ENCODE measurements around the gene PCDHB13. TPM values are rescaled to one million over a fixed set of nuclear protein-coding genes. Genes with fewer than 3 reads are reported as not detected.

Gene PCDHB13
- total RNA-seq, 2 donors from 2014 or later: 1.8 to 3.3 TPM

DNA sequence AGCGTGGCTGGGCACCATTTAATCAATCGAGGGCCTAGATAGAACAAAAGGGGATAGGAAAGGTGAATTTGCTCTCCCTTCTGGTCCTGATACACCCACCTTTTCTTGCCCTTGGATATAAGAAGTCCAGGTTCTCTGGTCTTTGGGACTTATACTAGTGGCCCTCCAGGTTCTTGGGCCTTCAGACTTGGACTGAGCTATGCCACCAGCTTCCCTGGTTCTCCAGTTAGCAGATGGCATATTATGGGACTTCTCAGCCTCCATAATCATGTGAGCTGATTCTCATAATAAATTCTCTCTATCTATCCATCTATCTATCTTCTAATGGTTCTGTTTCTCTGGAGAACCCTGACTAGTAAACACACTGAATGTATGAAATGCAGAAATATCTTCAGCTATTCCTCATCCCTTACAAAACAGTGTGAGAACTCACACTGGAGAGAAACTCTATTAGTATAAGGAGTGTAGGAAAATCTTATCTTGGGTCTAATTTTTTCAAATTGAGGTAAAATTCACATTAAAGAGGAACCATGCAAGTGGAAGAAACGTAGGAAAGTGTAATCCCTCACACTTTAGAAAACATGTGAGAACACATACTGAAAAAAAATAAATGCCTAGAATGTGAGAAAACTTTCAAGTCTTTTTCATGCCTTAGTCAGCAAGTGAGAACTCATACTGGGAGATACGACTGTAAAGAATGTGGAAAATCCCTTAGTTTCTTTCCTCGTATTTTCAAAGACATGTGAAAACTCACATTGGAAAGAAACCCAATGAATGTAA lies 46.9 kb downstream of the PCDHB13 start:
- Histone ChIP-seq H3K27ac (ENCODE audit: low read depth, low read length) (no peak overlapping the region), H3K9me3 (ENCODE audit: control insufficient read depth, low read length) (peaks cover 90% of the 10 kb centered on the region), H3K36me3 (ENCODE audit: control insufficient read depth, insufficient read depth, low read length) (no peaks in the 10 kb centered on the region), H3K27me3 (ENCODE audit: control insufficient read depth, insufficient read depth, low read length, poor library complexity, severe bottlenecking) (no peaks in the 10 kb centered on the region), H3K4me3 (ENCODE audit: low read length) (peak overlapping the region; percentile 65), H3K4me1 (ENCODE audit: control insufficient read depth, insufficient read depth, low read length) (no peaks in the 10 kb centered on the region), H3K9ac (ENCODE audit: extremely low read depth, low read length, poor library complexity, severe bottlenecking) (no peak overlapping the region)
- Mint-ChIP-seq H3K4me1 (no peaks in the 10 kb centered on the region), H3K36me3 (ENCODE audit: low read depth) (peaks cover 22% of the 10 kb centered on the region), H3K27ac (no peak overlapping the region), H3K9me3 (peaks cover 96% of the 10 kb centered on the region), H3K4me3 (no peak overlapping the region), H3K27me3 (ENCODE audit: insufficient read depth) (no peaks in the 10 kb centered on the region)
- DNase-seq: no peak
- WGBS, 2 experiments (ENCODE audit: insufficient coverage in 1 of 2, insufficient read length in 1 of 2): 52 to 61% methylated on average over 3 to 5 of the region's 5 CpGs
- TF ChIP-seq, protein P1, sequence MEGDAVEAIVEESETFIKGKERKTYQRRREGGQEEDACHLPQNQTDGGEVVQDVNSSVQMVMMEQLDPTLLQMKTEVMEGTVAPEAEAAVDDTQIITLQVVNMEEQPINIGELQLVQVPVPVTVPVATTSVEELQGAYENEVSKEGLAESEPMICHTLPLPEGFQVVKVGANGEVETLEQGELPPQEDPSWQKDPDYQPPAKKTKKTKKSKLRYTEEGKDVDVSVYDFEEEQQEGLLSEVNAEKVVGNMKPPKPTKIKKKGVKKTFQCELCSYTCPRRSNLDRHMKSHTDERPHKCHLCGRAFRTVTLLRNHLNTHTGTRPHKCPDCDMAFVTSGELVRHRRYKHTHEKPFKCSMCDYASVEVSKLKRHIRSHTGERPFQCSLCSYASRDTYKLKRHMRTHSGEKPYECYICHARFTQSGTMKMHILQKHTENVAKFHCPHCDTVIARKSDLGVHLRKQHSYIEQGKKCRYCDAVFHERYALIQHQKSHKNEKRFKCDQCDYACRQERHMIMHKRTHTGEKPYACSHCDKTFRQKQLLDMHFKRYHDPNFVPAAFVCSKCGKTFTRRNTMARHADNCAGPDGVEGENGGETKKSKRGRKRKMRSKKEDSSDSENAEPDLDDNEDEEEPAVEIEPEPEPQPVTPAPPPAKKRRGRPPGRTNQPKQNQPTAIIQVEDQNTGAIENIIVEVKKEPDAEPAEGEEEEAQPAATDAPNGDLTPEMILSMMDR (conservative IDR thresholded peaks at IDR 0.05): no peak

DNA sequence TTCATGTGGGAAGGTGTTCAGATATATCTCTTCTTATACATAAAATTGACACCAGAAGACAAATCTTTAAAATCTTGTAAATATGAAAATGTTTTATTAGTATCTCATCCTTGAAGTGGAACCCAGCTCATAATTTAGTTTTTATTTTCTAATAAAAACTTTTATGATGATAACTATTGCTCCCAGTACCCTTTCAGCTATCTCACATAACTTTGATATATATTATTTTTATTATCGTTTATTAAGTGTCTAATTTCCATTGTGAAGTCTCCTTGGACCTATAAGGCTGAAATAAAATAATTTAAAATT lies 47.5 kb downstream of the PCDHB13 start:
- Histone ChIP-seq H3K9me3 (ENCODE audit: control insufficient read depth, low read length) (peaks cover 90% of the 10 kb centered on the region), H3K4me3 (ENCODE audit: low read length) (peak overlapping the region; percentile 65), H3K36me3 (ENCODE audit: control insufficient read depth, insufficient read depth, low read length) (no peaks in the 10 kb centered on the region), H3K27ac (ENCODE audit: low read depth, low read length) (no peak overlapping the region), H3K9ac (ENCODE audit: extremely low read depth, low read length, poor library complexity, severe bottlenecking) (no peak overlapping the region), H3K4me1 (ENCODE audit: control insufficient read depth, insufficient read depth, low read length) (no peaks in the 10 kb centered on the region), H3K27me3 (ENCODE audit: control insufficient read depth, insufficient read depth, low read length, poor library complexity, severe bottlenecking) (no peaks in the 10 kb centered on the region)
- DNase-seq: no peak
- TF ChIP-seq, protein P1 (conservative IDR thresholded peaks at IDR 0.05): no peak
- no peak overlapping the region for H3K27ac Mint-ChIP-seq
- H3K36me3 Mint-ChIP-seq (ENCODE audit: low read depth): peaks cover 25% of the 10 kb centered on the region
- WGBS, 2 experiments (ENCODE audit: insufficient coverage in 1 of 2, insufficient read length in 1 of 2): no CpG with 5 or more reads among the region's 1 CpG
- no peaks in the 10 kb centered on the region for H3K4me1 Mint-ChIP-seq
- H3K9me3 Mint-ChIP-seq: peaks cover 96% of the 10 kb centered on the region
- H3K27me3 Mint-ChIP-seq (ENCODE audit: insufficient read depth): no peaks in the 10 kb centered on the region
- no peak overlapping the region for H3K4me3 Mint-ChIP-seq

Other genes with a start within 250 kb of the PCDHB13 start
- gene PCDHAC2, start 247.4 kb upstream of the PCDHB13 start, total RNA-seq: 1 to 10 TPM in 1 of 2 donors, under 1 TPM in 1; 0.49 to 2.4 TPM
- under 1 TPM in 1 of 2 donors, not detected in 1; 0.04 TPM for gene PCDHB1, start 162.5 kb upstream of the PCDHB13 start, total RNA-seq
- 10 to 100 TPM; 28.4 to 32.1 TPM for gene PCDHB2, start 119.3 kb upstream of the PCDHB13 start, total RNA-seq
- gene PCDHB3, start 113.4 kb upstream of the PCDHB13 start, total RNA-seq: 10 to 100 TPM in 1 of 2 donors, 1 to 10 TPM in 1; 4.3 to 17.7 TPM
- 1 to 10 TPM; 1.7 to 3.3 TPM for gene PCDHB4, start 92.1 kb upstream of the PCDHB13 start, total RNA-seq
- 10 to 100 TPM in 1 of 2 donors, 1 to 10 TPM in 1; 2.4 to 43.5 TPM for gene PCDHB5, start 78.7 kb upstream of the PCDHB13 start, total RNA-seq
- gene PCDHB6, start 63.9 kb upstream of the PCDHB13 start, total RNA-seq: 1 to 10 TPM in 1 of 2 donors, under 1 TPM in 1; 0.66 to 2.0 TPM
- gene PCDHB7, start 41.3 kb upstream of the PCDHB13 start, total RNA-seq: under 1 TPM; 0.42 to 0.75 TPM
- gene PCDHB8, start 36.1 kb upstream of the PCDHB13 start, total RNA-seq: 1 to 10 TPM in 1 of 2 donors, under 1 TPM in 1; 0.71 to 3.6 TPM
- 10 to 100 TPM in 1 of 2 donors, 1 to 10 TPM in 1; 9.7 to 14.8 TPM for gene PCDHB16, start 31.5 kb upstream of the PCDHB13 start, total RNA-seq
- gene PCDHB9, start 26.8 kb upstream of the PCDHB13 start, total RNA-seq: 1 to 10 TPM; 3.2 to 5.1 TPM
- gene PCDHB10, start 21.6 kb upstream of the PCDHB13 start, total RNA-seq: 1 to 10 TPM; 2.9 to 3.5 TPM
- gene PCDHB11, start 14.3 kb upstream of the PCDHB13 start, total RNA-seq: 1 to 10 TPM; 2.6 to 4.7 TPM
- 1 to 10 TPM; 1.6 to 5.0 TPM for gene PCDHB12, start 5.2 kb upstream of the PCDHB13 start, total RNA-seq
- gene PCDHB14, start 9.4 kb downstream of the PCDHB13 start, total RNA-seq: 1 to 10 TPM; 2.6 to 2.8 TPM
- gene PCDHB15, start 31.5 kb downstream of the PCDHB13 start, total RNA-seq: 1 to 10 TPM; 3.7 to 9.8 TPM
- gene SLC25A2, start 90.1 kb downstream of the PCDHB13 start, total RNA-seq: under 1 TPM; 0.55 to 0.68 TPM
- gene TAF7, start 106.9 kb downstream of the PCDHB13 start, total RNA-seq: 10 to 100 TPM; 85.4 to 99.0 TPM
- gene PCDHGA1, start 116.6 kb downstream of the PCDHB13 start, total RNA-seq: 1 to 10 TPM in 1 of 2 donors, under 1 TPM in 1; 0.38 to 2.2 TPM
- gene PCDHGA2, start 124.8 kb downstream of the PCDHB13 start, total RNA-seq: 1 to 10 TPM in 1 of 2 donors, under 1 TPM in 1; 0.09 to 2.0 TPM
- gene PCDHGA3, start 129.9 kb downstream of the PCDHB13 start, total RNA-seq: 1 to 10 TPM in 1 of 2 donors, not detected in 1; 4.3 TPM
- gene PCDHGB1, start 136.2 kb downstream of the PCDHB13 start, total RNA-seq: 1 to 10 TPM; 1.4 to 6.6 TPM
- 1 to 10 TPM in 1 of 2 donors, under 1 TPM in 1; 0.86 to 5.0 TPM for gene PCDHGA4, start 141.1 kb downstream of the PCDHB13 start, total RNA-seq
- gene PCDHGB2, start 146.1 kb downstream of the PCDHB13 start, total RNA-seq: 1 to 10 TPM; 1.6 to 5.2 TPM
- 1 to 10 TPM in 1 of 2 donors, under 1 TPM in 1; 0.51 to 3.0 TPM for gene PCDHGA5, start 150.2 kb downstream of the PCDHB13 start, total RNA-seq
- 1 to 10 TPM in 1 of 2 donors, under 1 TPM in 1; 0.40 to 4.6 TPM for gene PCDHGB3, start 156.3 kb downstream of the PCDHB13 start, total RNA-seq
- 1 to 10 TPM in 1 of 2 donors, under 1 TPM in 1; 0.55 to 3.8 TPM for gene PCDHGA6, start 160.0 kb downstream of the PCDHB13 start, total RNA-seq
- gene PCDHGA7, start 168.8 kb downstream of the PCDHB13 start, total RNA-seq: 1 to 10 TPM in 1 of 2 donors, under 1 TPM in 1; 0.40 to 1.9 TPM
- gene PCDHGB4, start 173.8 kb downstream of the PCDHB13 start, total RNA-seq: 10 to 100 TPM; 10.7 to 13.9 TPM
- 1 to 10 TPM; 1.1 to 3.0 TPM for gene PCDHGA8, start 178.7 kb downstream of the PCDHB13 start, total RNA-seq
- 10 to 100 TPM in 1 of 2 donors, 1 to 10 TPM in 1; 1.3 to 17.3 TPM for gene PCDHGB5, start 184.0 kb downstream of the PCDHB13 start, total RNA-seq
- gene PCDHGA9, start 188.9 kb downstream of the PCDHB13 start, total RNA-seq: 1 to 10 TPM in 1 of 2 donors, under 1 TPM in 1; 0.89 to 7.3 TPM
- gene PCDHGB6, start 194.1 kb downstream of the PCDHB13 start, total RNA-seq: 10 to 100 TPM in 1 of 2 donors, 1 to 10 TPM in 1; 8.3 to 10.8 TPM
- 10 to 100 TPM in 1 of 2 donors, 1 to 10 TPM in 1; 3.2 to 20.7 TPM for gene PCDHGA10, start 199.1 kb downstream of the PCDHB13 start, total RNA-seq
- 10 to 100 TPM; 15.3 to 19.3 TPM for gene PCDHGB7, start 203.8 kb downstream of the PCDHB13 start, total RNA-seq
- gene PCDHGA11, start 207.1 kb downstream of the PCDHB13 start, total RNA-seq: 10 to 100 TPM in 1 of 2 donors, 1 to 10 TPM in 1; 8.5 to 10.6 TPM
- gene PCDHGA12, start 216.6 kb downstream of the PCDHB13 start, total RNA-seq: 1 to 10 TPM; 1.4 to 4.1 TPM

All from endodermal cell (in vitro differentiated cells).